IMR-90 (cell line): ENCODE results near the gene BROX.

Experiments
- MXI1 ChIP-seq: IDR thresholded peaks from 2 replicates; pipeline ENCODE4 v1.6.1; 2012; ENCODE audit warnings: low read depth, mild to moderate bottlenecking, low read length, moderate library complexity, borderline replicate concordance
- POLR2A ChIP-seq: IDR thresholded peaks from 2 replicates; pipeline ENCODE4 v1.6.1; 2012; ENCODE audit warnings: mild to moderate bottlenecking, low read depth, low read length
- RFX5 ChIP-seq: IDR thresholded peaks from 2 replicates; pipeline ENCODE4 v1.8.0; 2012; ENCODE audit warnings: low read depth, mild to moderate bottlenecking, low read length, moderate library complexity
- TF ChIP-seq, protein P1 (sequence below): conservative IDR thresholded peaks from 2 replicates; pipeline ENCODE4 v1.5.1; 2012; ENCODE audit warnings: mild to moderate bottlenecking, low read depth, low read length, improper control_type of control experiment

DNA sequence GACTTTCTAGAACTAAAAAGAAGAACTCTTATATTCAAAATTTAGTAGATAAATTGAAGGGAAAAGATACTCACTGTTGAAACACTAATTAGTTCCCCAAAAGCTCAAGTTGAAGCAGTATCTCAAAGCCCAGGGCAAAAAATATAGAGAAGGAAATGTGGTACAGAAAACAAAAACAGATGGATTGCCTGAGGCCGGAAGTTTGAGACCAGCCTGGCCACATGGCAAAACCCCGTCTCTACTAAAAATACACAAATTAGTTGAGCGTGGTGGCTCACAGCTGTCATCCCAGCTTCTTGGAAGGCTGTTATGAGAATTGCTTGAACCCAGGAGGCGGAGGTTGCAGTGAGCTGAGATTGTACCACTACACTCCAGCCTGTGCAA is 60.6 kb downstream of the BROX start:
- TF ChIP-seq, protein P1, sequence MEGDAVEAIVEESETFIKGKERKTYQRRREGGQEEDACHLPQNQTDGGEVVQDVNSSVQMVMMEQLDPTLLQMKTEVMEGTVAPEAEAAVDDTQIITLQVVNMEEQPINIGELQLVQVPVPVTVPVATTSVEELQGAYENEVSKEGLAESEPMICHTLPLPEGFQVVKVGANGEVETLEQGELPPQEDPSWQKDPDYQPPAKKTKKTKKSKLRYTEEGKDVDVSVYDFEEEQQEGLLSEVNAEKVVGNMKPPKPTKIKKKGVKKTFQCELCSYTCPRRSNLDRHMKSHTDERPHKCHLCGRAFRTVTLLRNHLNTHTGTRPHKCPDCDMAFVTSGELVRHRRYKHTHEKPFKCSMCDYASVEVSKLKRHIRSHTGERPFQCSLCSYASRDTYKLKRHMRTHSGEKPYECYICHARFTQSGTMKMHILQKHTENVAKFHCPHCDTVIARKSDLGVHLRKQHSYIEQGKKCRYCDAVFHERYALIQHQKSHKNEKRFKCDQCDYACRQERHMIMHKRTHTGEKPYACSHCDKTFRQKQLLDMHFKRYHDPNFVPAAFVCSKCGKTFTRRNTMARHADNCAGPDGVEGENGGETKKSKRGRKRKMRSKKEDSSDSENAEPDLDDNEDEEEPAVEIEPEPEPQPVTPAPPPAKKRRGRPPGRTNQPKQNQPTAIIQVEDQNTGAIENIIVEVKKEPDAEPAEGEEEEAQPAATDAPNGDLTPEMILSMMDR, result no peak
- TF ChIP-seq POLR2A (no peak), MXI1 (no peak), RFX5 (no peak)
